GM19193 (cell line): ENCODE results near the gene TMC5.

Experiments used
- POLR2A ChIP-seq: IDR thresholded peaks from 4 replicates; pipeline ENCODE4 v1.6.1; 2011; ENCODE audit not compliant: insufficient read depth, insufficient read length; ENCODE audit errors: extremely low read depth

The TMC5 gene

DNA sequence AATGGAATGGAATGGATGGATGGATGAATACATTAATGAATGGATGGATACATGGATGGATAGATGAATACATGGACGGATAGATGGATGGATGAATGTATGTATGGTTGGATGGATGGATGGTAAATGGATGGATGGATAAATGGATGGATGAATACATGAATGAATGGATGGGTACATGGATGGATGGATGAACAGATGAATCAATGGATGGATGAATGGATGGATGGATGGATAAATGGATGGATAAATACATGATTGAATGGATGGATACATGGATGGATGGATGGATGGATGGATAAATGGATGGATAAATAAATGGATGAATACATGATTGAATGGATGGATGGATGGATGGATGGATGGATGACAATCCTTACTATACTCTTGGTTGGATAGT is 26.0 kb downstream of the TMC5 start:
- TF ChIP-seq POLR2A, result no peak

DNA sequence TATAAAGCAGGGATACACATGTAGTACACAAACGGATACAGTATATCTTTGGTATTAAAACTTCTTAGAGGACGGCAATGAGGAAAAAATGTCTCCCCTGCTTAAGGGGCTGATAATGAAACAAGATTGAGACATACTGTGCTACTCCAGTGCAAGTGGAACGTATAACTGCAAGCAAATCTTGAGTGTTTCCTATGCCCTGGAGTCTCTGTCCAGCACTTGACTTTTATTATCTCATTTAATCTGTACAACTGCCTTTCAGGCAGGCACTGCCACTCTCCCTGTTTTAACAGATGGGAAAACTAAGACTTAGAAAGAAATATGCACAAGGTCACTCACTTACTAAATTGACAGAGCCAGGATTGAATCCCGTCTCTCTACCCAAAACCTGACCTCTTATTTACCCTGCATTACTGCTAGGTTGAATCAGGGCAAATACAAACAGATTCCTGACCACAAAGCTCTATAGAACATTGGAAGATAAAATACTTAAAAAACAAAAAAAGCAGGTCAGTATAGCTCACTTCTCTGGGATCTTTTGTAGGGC is 28.7 kb downstream of the TMC5 start:
- TF ChIP-seq POLR2A, result no peak

DNA sequence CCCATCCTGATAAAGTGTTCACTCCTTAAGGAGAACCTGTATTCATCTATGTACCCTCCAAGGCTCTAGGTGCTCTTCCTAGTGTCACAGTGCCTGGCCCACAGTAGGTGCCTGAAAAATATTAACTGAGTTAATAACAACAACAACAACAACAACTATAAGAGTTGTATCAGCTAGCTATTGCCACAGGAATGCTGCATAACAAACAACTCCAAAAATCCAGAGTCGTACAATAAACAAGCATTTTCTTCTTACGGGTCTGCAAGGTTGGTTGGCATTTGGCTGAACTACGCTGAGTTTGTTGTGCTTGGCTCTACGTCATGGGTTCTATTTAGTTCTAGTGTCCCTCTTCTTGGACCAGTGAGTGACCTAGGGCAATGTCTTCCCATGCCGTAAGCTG is 29.2 kb downstream of the TMC5 start:
- no peak for TF ChIP-seq POLR2A

DNA sequence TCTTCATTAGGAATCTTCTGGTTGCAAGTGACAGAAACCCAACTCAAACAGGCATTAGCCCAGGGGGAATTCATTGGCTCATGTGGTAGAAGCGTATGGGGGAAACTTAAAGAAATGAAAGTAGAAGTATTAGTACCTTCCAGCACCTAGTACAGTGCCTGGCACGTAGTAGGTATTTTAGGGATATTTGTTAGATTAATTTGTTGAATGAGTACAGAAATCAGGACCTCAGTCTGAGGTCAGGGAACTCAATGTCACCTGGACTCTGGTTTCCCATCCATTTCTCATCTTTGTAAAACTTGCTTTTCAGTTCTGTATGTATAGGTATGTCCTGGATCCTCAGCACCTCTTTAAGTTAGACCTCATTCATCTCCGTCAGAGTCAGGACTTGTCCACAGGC is 32.5 kb downstream of the TMC5 start:
- TF ChIP-seq POLR2A, result no peak

DNA sequence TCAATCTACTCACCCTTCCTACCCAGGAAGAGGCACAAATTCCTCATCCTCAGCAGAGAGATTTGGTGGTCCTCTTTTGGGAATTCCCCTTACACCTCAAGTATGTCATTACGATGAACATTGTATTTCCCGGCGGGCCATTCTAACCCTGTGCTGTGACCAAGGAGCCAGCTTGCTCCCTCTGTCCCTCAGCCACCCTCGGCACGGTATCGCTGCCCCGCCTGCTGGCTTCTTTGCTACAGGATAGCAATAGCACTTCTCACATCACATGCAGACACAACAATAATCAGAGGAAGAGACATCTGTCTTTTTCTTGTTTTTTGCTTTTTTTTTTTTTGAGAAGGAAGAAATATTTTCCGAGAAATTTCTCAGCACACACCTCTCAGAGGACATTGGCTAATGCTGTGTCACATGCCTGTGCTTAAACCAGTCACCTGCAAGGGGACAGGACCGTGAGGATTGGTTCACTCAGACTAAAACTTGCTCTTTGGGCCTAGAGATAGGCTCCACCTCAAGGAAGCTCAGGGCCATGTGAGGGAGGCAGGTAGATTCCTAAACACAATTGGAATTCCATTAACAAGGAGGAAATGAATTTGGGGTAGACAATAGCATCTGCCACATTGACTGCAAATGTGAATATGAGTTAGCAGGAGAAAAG is 41.2 kb downstream of the TMC5 start:
- TF ChIP-seq POLR2A, result no peak

DNA sequence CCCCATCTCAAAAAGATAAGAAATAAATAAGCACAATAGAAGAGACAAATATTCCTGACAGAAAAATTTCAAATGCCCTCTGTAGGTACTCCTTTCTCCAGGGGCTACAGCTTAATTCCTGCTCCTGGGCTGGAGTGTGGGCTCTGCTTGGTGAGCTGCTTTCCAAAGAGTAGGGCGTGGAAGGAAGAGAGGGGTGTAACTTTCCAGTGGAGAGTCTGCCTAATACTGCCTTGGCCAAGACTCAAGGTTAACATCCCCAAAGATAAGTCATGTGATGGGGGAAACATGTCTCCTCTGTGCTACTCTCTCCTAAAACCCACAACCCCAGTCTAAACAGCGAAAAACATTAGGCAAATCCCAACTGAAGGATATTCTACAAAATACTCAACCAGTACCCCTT is 42.7 kb downstream of the TMC5 start:
- TF ChIP-seq POLR2A, result no peak

DNA sequence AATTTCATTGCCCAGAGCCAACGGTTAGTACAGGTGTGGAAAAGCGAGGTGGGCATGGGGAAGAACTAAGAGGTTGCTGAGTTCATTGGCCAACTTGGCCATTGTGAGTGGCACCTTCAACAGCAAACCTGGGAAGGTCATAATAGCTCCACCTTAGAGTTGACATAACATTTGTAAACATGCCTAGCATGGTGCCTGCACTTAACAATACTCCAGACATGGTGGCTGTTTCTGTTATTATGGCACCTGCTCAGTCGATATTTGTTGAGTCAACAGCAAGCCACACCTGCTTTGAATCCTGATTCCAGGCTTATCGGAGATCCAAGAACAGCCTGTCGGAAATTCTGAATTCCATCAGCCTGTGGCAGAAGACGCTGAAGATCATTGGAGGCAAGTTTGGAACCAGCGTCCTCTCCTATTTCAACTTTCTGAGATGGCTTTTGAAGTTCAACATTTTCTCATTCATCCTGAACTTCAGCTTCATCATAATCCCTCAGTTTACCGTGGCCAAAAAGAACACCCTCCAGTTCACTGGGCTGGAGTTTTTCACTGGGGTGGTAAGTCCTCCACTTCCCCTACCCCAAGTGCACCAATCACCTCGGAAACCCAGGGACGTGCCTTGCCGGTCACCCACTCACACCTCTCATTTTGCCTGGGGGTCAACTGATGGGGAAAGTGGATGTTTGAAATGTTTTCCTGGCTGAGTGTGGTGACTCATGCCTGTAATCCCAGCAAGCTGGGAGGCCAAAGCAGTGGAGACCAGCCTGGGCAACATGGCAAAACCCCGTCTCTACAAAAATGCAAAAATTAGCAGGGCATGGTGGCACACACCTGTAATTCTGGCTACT is 46.0 kb downstream of the TMC5 start:
- TF ChIP-seq POLR2A, result no peak

DNA sequence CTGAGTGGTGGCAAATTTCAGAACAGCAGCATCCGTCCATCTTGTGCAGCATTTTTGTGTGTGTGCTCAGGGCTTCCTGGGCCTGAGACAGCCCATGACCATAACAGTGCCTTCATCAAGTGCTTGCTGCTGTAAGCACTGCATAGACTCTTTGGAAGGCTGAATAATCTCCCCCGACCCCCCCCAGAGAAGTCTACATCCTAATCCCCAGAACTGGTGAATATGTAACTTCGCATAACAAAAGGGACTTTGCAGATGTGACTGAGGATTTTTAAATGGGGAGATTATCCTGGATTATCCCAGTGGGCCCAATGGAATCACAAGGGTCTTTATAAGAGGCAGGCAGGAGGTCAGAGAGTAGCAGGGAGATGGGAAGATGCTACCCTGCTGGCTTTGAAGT is 50.6 kb downstream of the TMC5 start:
- TF ChIP-seq POLR2A, result no peak

DNA sequence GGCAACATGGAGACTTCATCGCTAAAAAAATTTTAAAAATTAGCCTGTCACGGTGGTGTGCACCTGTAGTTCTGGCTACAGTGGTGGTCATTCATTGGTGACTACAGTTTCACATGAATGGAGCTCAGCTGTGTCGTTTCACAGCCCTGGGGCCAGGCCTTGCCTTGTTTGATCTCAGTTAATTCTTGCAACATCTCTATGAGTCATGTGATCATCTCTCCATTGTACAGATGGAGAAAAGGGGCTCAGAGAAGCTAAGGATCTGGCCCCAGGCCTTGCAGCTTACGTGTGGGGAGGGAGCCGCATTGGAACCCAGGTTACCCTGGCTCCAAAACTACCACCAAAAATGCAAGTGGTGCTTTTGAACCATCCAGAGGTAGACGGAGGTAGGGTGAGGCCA is 54.8 kb downstream of the TMC5 start:
- TF ChIP-seq POLR2A, result no peak

DNA sequence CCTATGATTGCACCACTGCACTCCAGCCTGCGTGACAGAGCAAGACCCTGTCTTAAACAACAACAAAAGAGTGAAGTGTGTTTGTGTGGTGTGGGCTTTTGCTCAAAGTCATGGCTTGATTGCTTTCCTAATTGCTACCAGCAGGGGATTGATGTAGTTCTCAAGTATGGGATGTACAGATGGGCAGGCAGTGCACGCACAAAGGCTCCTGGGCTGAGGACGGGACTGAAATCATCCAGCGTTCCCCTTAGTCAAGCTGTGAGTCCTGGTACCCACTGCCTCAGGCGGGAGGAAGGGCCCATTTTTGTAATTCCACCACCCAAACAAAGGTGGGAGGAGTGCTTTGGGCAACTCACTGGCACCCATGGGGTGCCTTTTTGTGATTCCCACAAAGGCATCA is 56.9 kb downstream of the TMC5 start:
- no peak for TF ChIP-seq POLR2A

DNA sequence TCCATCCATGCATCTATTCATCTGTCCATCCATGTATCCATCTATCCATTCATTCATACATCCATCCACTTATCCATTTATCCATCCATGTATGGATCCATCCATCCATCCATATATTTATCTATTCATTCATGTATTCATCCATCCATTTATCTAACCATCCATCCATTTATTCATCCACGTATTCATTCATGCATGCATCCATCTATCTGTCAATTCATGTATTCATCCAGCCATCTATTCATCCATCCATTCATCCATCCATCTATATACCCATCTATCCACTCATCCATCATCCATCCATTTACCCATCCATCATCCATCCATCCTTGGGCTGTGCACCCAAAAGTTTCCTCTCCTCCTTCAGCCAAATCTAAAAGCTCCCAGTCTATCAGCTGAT is 60.8 kb downstream of the TMC5 start:
- TF ChIP-seq POLR2A, result no peak

DNA sequence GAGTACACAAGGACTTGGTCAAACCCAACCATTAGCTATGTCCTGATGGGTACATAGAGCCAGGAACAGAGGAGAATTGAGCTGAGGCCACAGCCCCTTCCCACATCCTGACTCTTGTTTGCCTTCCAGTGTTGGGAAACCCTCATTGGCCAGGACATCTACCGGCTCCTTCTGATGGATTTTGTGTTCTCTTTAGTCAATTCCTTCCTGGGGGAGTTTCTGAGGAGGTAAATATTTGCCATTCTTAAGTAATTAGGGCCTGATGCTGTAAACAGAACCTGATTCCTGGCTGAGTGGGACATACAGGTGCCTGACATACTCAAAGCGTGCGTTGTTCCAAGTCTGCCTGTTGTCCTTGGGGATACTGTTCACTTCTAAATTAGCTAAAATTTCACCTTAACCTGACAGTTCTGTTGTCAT is 61.6 kb downstream of the TMC5 start:
- no peak for TF ChIP-seq POLR2A

DNA sequence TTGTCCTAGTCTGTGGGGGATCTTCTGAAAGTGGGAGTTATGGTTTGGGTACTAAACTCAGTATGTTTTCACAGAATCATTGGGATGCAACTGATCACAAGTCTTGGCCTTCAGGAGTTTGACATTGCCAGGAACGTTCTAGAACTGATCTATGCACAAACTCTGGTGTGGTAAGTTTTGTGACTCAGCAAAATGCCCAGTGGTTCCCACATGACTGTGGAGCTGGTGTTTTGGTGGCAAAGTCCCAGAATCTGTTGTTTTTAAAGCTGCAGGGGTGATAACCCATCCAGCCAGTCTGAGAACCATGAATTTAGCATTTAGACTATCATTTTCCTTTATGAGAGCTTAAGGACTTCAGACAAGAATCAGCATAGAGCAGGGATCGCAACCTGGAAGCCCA is 63.6 kb downstream of the TMC5 start:
- TF ChIP-seq POLR2A, result no peak

DNA sequence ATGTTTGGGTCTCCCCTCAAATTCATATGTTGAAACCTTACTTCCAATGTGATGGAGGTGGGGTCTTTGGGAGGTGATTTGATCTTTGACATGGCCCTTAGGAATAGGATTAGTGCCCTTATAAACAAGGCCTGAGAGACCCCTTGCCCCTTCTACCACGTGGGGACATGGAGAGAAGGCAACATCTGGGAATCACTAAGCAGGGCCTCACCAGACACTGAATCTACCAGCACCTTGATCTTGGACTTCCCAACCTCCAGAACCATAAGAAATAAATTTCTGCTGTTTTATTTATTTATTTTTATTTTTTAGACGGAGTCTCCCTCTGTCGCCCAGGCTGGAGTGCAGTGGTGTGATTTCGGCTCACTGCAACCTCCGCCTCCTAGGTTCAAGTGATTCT is 64.1 kb downstream of the TMC5 start:
- no peak for TF ChIP-seq POLR2A

DNA sequence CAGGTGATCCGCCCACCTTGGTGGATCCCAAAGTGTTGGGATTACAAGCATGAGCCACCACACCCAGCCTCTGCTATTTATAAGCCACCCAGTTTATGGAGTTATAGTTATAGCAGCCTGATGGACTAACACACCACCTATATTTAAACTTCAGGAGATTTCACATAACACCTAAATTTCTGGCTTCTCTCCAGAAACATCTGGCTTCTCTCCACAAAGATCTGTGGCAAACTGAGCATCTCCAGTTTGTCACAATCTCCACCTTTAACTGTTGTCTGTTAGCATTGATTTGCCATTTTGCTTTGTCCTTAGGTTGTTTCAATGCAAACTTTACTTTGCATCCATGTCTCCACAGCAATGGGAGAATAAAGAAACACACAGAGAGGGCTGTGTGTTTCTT is 64.6 kb downstream of the TMC5 start:
- no peak for TF ChIP-seq POLR2A

DNA sequence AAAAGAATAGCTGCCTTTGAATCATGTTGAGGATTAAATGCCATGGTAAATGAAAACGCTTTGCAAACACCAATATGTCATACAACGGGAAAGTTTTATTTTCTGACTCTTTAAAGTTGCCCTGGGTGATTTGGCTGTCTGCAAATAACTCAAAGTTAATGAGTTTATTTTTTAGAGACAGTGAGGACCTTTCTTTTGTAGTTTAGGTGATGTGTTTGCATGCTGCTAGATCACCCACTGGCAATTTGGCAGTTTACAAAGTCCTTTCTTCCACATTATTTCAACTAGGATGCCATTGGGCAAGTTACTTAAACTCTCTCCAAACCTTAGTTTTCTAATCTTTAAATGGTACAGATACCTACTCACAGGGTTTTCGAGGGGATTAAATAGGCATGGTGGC is 66.4 kb downstream of the TMC5 start:
- TF ChIP-seq POLR2A, result no peak

DNA sequence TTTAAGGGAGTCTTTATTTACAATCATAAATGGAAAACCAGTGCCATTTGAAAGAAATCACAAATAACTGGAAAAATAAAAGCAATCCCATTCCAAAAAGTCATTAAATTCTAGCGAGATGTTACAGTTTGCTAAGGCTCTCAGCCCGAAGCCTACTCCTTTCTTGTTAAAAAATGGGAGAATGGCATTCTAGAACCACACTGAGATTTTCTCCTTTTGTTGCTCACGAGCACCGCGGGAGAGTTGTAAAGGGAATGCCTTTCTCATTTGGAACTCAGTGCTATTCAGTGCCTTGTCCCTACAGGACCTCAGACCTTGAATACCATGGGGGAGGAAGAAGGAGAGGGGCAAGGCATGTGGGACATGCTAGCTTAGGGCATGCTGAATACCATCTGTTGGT is 67.9 kb downstream of the TMC5 start:
- TF ChIP-seq POLR2A, result no peak

DNA sequence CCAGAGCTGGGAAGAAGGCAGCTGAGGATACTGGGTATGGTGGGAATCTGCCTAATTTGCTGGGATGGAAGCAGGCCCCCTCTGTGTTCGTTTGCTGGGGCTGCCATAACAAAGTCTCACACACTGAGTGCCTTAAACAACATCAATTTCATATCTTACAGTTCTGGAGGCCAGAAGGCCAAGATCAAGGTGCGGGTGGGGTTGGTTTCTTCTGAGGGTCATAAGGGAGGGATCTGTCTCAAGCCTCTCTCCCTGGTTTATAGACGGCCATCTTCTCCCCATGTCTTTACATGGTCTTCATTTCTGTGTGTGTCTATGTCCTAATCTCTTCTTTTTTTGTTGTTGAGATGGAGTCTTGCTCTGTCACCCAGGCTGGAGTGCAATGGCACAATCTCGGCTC is 68.4 kb downstream of the TMC5 start:
- no peak for TF ChIP-seq POLR2A
